ENCODE measurements around the gene TNKS1BP1. TPM values are rescaled to one million over a fixed set of nuclear protein-coding genes. Genes with fewer than 3 reads are reported as not detected.

The TNKS1BP1 gene
- total and polyA plus RNA-seq, 2 of the 8 experiments (the other 6 are each of a cell fraction or from before 2014, with no cell fraction given), result 50.0 to 122 TPM

DNA sequence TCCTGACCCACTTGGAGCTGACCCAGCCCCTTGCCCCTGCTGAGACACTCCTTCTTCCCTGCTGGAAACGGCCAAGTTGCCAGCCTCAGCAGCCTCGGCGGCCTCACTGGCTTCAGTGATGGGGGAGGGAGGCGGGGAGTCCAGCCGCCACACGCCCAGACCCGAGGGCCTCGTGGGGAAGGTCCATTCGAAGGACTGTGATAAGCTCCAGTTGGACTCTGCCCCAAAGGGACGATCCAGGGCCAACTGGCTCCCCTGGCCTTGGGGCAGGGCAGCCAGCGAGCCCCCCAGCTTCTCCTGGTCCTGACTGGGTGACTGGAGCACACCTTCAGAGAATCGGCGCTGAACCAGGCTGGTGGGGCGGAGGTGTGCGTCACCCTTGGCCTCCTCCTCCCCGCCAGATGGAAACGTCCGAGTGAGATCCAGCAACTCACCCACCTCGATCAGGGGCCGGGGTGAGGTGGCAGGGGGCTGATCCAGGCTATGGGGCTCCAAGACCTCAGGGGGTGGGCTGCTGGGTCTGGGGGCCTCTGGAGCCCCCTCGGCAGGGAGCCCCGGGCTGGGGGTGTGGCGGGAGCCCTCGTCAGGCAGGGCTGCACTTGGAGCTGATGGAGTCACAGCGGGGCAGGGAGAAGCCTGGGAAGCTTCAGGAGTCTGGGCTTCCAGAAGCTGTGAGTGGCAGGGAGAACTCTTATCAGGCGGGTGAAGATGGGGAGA lies 11.5 kb downstream of the TNKS1BP1 start:
- POLR2A ChIA-PET (ENCODE audit: partially characterized antibody), result interaction anchor here (0.7 to 45.7 kb wide), 6 partner anchors 6 to 333 kb away, joined by 4 to 1279 read pairs (median 5); partner anchors contain the start of genes P2RX3, SSRP1 and TNKS1BP1
- no peak overlapping the region for H4K91ac ChIP-seq (replicated peaks; ENCODE audit: insufficient read length, low read length)
- H2BK5ac ChIP-seq (ENCODE audit: low read depth, low read length), result peak overlapping the region; percentile 66
- DNase-seq (ENCODE audit: low read depth in 1 of 2, low spot score in 2 of 2) (no peak), FAIRE-seq (no peak)
- peaks cover 15 to 36% (median 25%) of the 10 kb centered on the region in 4 experiments for H3K4me1 ChIP-seq (replicated peaks in 1 of 4; ENCODE audit: control insufficient read depth in 3 of 4, insufficient read depth in 4 of 4, low read length in 3 of 4)
- H4K8ac ChIP-seq (ENCODE audit: extremely low read depth, insufficient read depth, low read length), result no peak overlapping the region
- peaks cover 0 to 20% of the 10 kb centered on the region in 2 experiments for H4K20me1 ChIP-seq (replicated peaks in 1 of 2; ENCODE audit: control insufficient read depth in 1 of 2, insufficient read depth in 2 of 2, low read length in 2 of 2)
- H2AK5ac ChIP-seq (ENCODE audit: low read depth, low read length), result 0 out of 2 replicates have a peak overlapping the region, but pooled peaks have one; percentile 39
- peaks cover 4% of the 10 kb centered on the region; the same call in 1 of the 2 replicates for H3K23me2 ChIP-seq (ENCODE audit: low read depth, low read length)
- no peak overlapping the region for H4K5ac ChIP-seq (ENCODE audit: insufficient read length, low read depth, low read length)
- H3K79me1 ChIP-seq (ENCODE audit: low read depth, low read length), result peaks cover 14% of the 10 kb centered on the region
- H3K4ac ChIP-seq (replicated peaks; ENCODE audit: insufficient read length, low read depth, low read length), result no peak overlapping the region
- H3K27me3 ChIP-seq (replicated peaks in 1 of 4; ENCODE audit: control insufficient read depth in 3 of 4, extremely low read depth in 1 of 4, insufficient read depth in 3 of 4, low read length in 3 of 4), result no peaks in the 10 kb centered on the region
- 0 out of 2 replicates have a peak overlapping the region, but pooled peaks have one; percentile 53 for H2BK15ac ChIP-seq (ENCODE audit: low read length)
- H3K14ac ChIP-seq (ENCODE audit: insufficient read length), result no peak overlapping the region
- H3K36me3 ChIP-seq (ENCODE audit: control insufficient read depth in 2 of 4, insufficient read depth in 4 of 4, low read length in 3 of 4), result peaks cover 24 to 81% (median 59%) of the 10 kb centered on the region in 4 experiments
- no peak overlapping the region for H3K4me3 ChIP-seq (ENCODE audit: extremely low read depth in 1 of 4, insufficient read depth in 2 of 4, low read depth in 3 of 4, low read length in 4 of 4)
- no peak overlapping the region for H3K18ac ChIP-seq (ENCODE audit: extremely low read depth, low read length)
- H3K27ac ChIP-seq (ENCODE audit: low read depth, low read length), result no peak overlapping the region
- H2BK12ac ChIP-seq (ENCODE audit: low read depth, low read length), result no peak overlapping the region
- no peak overlapping the region for H2BK120ac ChIP-seq (replicated peaks; ENCODE audit: low read depth, low read length)
- WGBS, 2 experiments (ENCODE audit: extremely low coverage in 1 of 2, insufficient coverage in 1 of 2, insufficient read length in 1 of 2, insufficient replicate concordance in 2 of 2, low coverage in 1 of 2, low lambda C conversion rate in 2 of 2, missing lambda C conversion rate in 1 of 2), result 79% methylated on average over 15 of the region's 26 CpGs; no CpG with 5 or more reads in 1 of the 2 experiments
- H3K23ac ChIP-seq (ENCODE audit: insufficient read length), result no peak overlapping the region
- no peak overlapping the region for H3K56ac ChIP-seq (replicated peaks; ENCODE audit: insufficient read length, low read depth, low read length)
- no peak overlapping the region for H2AFZ ChIP-seq (ENCODE audit: low read length)
- H3K79me2 ChIP-seq (ENCODE audit: control insufficient read depth in 1 of 2, insufficient read depth in 2 of 2, low read length in 2 of 2), result peaks cover 0 to 28% of the 10 kb centered on the region in 2 experiments; a peak in 2 of 4 replicates
- no peak overlapping the region; a peak in 1 of 7 replicates for H3K9ac ChIP-seq (replicated peaks in 1 of 4; ENCODE audit: extremely low read depth in 1 of 4, low read depth in 3 of 4, low read length in 3 of 4)
- no peaks in the 10 kb centered on the region for H3K9me3 ChIP-seq (ENCODE audit: insufficient read depth in 2 of 2, low read depth in 1 of 2, low read length in 1 of 2)
- CTCF ChIA-PET (ENCODE audit: partially characterized antibody), result interaction anchor here (1.1 kb wide), 2 partner anchors 30 to 34 kb away, joined by 3 to 4 read pairs; no protein-coding TSS in a partner anchor
- no peak overlapping the region for H3K4me2 ChIP-seq (ENCODE audit: insufficient read depth in 1 of 2, low read depth in 2 of 2, low read length in 2 of 2)
- H2BK20ac ChIP-seq (ENCODE audit: low read length), result no peak overlapping the region
- TF ChIP-seq KDM4A (IDR thresholded peaks at IDR 0.05; ENCODE audit: low read depth, low read length, severe bottlenecking), result no peak
- TF ChIP-seq POLR2A (IDR thresholded peaks at IDR 0.05; ENCODE audit: control extremely low read depth in 1 of 2, low read depth in 2 of 2, low read length in 2 of 2), result no peak
- TF ChIP-seq RXRA (IDR thresholded peaks at IDR 0.05; ENCODE audit: insufficient read depth, low read depth, low read length), result no peak
- TF ChIP-seq SP2 (IDR thresholded peaks at IDR 0.05; ENCODE audit: low read length), result no peak
- no peak for TF ChIP-seq SUZ12 (IDR thresholded peaks at IDR 0.05; ENCODE audit: low read length)
- no peak for TF ChIP-seq TAF1 (IDR thresholded peaks at IDR 0.05; ENCODE audit: low read depth, low read length)
- TF ChIP-seq KDM5A (IDR thresholded peaks at IDR 0.05; ENCODE audit: low read length), result no peak
- TF ChIP-seq SRF (IDR thresholded peaks at IDR 0.05; ENCODE audit: low read depth, low read length), result no peak
- no peak for TF ChIP-seq TAF7 (optimal IDR thresholded peaks at IDR 0.05; ENCODE audit: borderline replicate concordance, low read depth, low read length)
- TF ChIP-seq RFX5 (IDR thresholded peaks at IDR 0.05; ENCODE audit: borderline replicate concordance, low read depth, low read length), result no peak
- no peak for TF ChIP-seq SP1 (IDR thresholded peaks at IDR 0.05; ENCODE audit: low read depth, low read length)
- TF ChIP-seq, protein P1, sequence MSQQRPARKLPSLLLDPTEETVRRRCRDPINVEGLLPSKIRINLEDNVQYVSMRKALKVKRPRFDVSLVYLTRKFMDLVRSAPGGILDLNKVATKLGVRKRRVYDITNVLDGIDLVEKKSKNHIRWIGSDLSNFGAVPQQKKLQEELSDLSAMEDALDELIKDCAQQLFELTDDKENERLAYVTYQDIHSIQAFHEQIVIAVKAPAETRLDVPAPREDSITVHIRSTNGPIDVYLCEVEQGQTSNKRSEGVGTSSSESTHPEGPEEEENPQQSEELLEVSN (IDR thresholded peaks at IDR 0.05), result no peak
- TF ChIP-seq POLR2AphosphoS5 (IDR thresholded peaks at IDR 0.05; ENCODE audit: low read depth, low read length), result no peak
